ENCODE data around the gene NOS1AP. TPM values are rescaled to one million over a fixed set of nuclear protein-coding genes. Genes with fewer than 3 reads are reported as not detected.

Gene NOS1AP
- total RNA-seq, 3 donors from 2014 or later, result 11.8 to 17.4 (median 14.3) TPM

GRCh38 chr1:162329826-162330225, 260.3 kb downstream of the NOS1AP start:
- ATAC-seq (no peak), DNase-seq (no peak)
- H3K9me3 ChIP-seq, result no peaks in the 10 kb centered on the region
- intact Hi-C loops (cut with DNase I, micrococcal nuclease), result no loop called here
- no peaks in the 10 kb centered on the region for H3K4me1 ChIP-seq (ENCODE audit: low read depth)
- no peak overlapping the region for H3K4me3 ChIP-seq
- no peak for TF ChIP-seq CTCF (IDR thresholded peaks at IDR 0.05)
- no peaks in the 10 kb centered on the region for H3K36me3 ChIP-seq (ENCODE audit: low read depth)

- no peak overlapping the region for H3K4me3 ChIP-seq
Observed at GRCh38 chr1:162333991-162334390, 264.5 kb downstream of the NOS1AP start.

GRCh38 chr1:162335126-162335525, 265.6 kb downstream of the NOS1AP start:
- no peaks in the 10 kb centered on the region for H3K4me1 ChIP-seq (ENCODE audit: low read depth)
- H3K9me3 ChIP-seq, result no peaks in the 10 kb centered on the region
- ATAC-seq, result no peak
- no peak overlapping the region for H3K4me3 ChIP-seq
- no peak for TF ChIP-seq CTCF (IDR thresholded peaks at IDR 0.05)
- intact Hi-C loops (cut with DNase I, micrococcal nuclease), result no loop called here
- no peak for DNase-seq
- H3K36me3 ChIP-seq (ENCODE audit: low read depth), result no peaks in the 10 kb centered on the region

More at GRCh38 chr1:162333991-162334390, 264.5 kb downstream of the NOS1AP start:
- no peaks in the 10 kb centered on the region for H3K4me1 ChIP-seq (ENCODE audit: low read depth)
- DNase-seq, result no peak
- no peaks in the 10 kb centered on the region for H3K36me3 ChIP-seq (ENCODE audit: low read depth)
- intact Hi-C loops (cut with DNase I, micrococcal nuclease), result no loop called here
- H3K9me3 ChIP-seq, result no peaks in the 10 kb centered on the region
- no peak for ATAC-seq
- TF ChIP-seq CTCF (IDR thresholded peaks at IDR 0.05), result no peak

- no peak for TF ChIP-seq CTCF (IDR thresholded peaks at IDR 0.05)
- DNase-seq (no peak), ATAC-seq (no peak)
- Histone ChIP-seq H3K9me3 (no peaks in the 10 kb centered on the region), H3K4me1 (ENCODE audit: low read depth) (no peaks in the 10 kb centered on the region), H3K36me3 (ENCODE audit: low read depth) (no peaks in the 10 kb centered on the region), H3K4me3 (no peak overlapping the region)
- intact Hi-C loops (cut with DNase I, micrococcal nuclease), result no loop called here
Observed at GRCh38 chr1:162336621-162337285, 267.3 kb downstream of the NOS1AP start.

- Histone ChIP-seq H3K4me3 (no peak overlapping the region), H3K4me1 (ENCODE audit: low read depth) (no peaks in the 10 kb centered on the region), H3K9me3 (no peaks in the 10 kb centered on the region), H3K36me3 (ENCODE audit: low read depth) (no peaks in the 10 kb centered on the region)
- TF ChIP-seq CTCF (IDR thresholded peaks at IDR 0.05), result no peak
- DNase-seq (no peak), ATAC-seq (no peak)
- intact Hi-C loops (cut with DNase I, micrococcal nuclease), result no loop called here
Observed at GRCh38 chr1:162342452-162342983, 273.0 kb downstream of the NOS1AP start.

Data from mucosa of descending colon (tissue), 3 donors.